Measurements from ENCODE around the gene BBS9. TPM values are rescaled to one million over a fixed set of nuclear protein-coding genes. Genes with fewer than 3 reads are reported as not detected.

Gene BBS9
- total and polyA plus RNA-seq, 2 experiments from 2014 or later: 10.2 to 15.0 TPM

DNA sequence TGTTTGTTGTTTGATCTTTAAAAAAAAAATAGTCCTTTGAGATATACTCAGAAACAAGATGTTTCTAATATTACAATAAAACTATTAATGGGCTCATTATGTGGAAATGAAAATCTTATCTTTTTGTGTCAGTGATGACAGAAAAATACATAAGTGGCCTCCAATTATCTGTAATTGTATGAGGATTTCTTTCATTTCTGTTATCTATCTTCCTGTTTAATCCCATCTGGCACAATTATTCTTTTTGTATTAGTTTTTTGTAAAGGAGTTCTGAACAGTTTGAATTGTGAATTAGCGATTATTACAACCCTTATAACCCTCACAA lies 270.8 kb downstream of the BBS9 start:
- Histone ChIP-seq H3K9me2 (ENCODE audit: insufficient read depth) (no peaks in the 10 kb centered on the region), H3K4me3 (no peak overlapping the region), H3K27me3 (replicated peaks; ENCODE audit: insufficient read depth) (no peaks in the 10 kb centered on the region), H3K9me3 (ENCODE audit: low read depth) (no peaks in the 10 kb centered on the region), H3F3A (ENCODE audit: insufficient read depth) (no peaks in the 10 kb centered on the region), H3K27ac (no peak overlapping the region), H2AFZ (no peak overlapping the region), H3K4me1 (ENCODE audit: insufficient read depth) (no peaks in the 10 kb centered on the region), H3K36me3 (ENCODE audit: low read depth) (no peaks in the 10 kb centered on the region), H4K20me1 (ENCODE audit: insufficient read depth) (no peaks in the 10 kb centered on the region), H3K9ac (no peak overlapping the region), H3K79me2 (ENCODE audit: insufficient read depth) (no peaks in the 10 kb centered on the region), H3K4me2 (ENCODE audit: unreplicated experiment) (no peak overlapping the region)
- 86 to 93% methylated on average over 1 of the region's 1 CpG for WGBS, 2 experiments (ENCODE audit: low coverage in 1 of 2, low lambda C conversion rate in 2 of 2, missing lambda C conversion rate in 2 of 2)
- in situ Hi-C loops (cut with MboI): no loop called here
- DNase-seq: no peak
- TF ChIP-seq EZH2 (IDR thresholded peaks at IDR 0.05; ENCODE audit: insufficient read depth, poor library complexity, severe bottlenecking) (no peak), EZH2phosphoT487 (IDR thresholded peaks at IDR 0.05; ENCODE audit: insufficient read depth, low read depth) (no peak)

DNA sequence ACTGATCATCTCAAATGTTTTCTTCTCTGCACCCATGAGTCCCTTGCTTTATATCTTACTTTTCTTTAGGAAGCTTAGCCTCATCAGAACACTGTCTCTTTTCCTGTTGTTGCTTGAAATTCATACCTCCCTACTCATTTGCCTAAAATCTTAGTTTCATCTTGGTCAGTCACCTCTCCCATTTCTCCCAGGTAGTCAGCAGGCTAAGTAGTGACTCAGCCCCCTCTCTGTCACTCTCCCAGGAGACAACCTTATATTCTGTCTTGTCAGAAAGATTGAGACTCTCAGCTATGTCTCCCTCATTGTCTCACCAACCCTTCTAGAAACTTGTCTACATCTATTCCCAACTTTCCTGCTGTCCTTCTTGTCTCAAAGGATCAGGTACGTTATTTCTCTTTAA lies 280.9 kb downstream of the BBS9 start:
- no peak for DNase-seq
- no peak overlapping the region for H3K27ac ChIP-seq
- H2AFZ ChIP-seq: no peak overlapping the region
- H3K4me1 ChIP-seq (ENCODE audit: insufficient read depth): no peaks in the 10 kb centered on the region
- no peaks in the 10 kb centered on the region for H3K9me2 ChIP-seq (ENCODE audit: insufficient read depth)
- no peaks in the 10 kb centered on the region for H3F3A ChIP-seq (ENCODE audit: insufficient read depth)
- no peaks in the 10 kb centered on the region for H3K79me2 ChIP-seq (ENCODE audit: insufficient read depth)
- H3K36me3 ChIP-seq (ENCODE audit: low read depth): no peaks in the 10 kb centered on the region
- TF ChIP-seq EZH2phosphoT487 (IDR thresholded peaks at IDR 0.05; ENCODE audit: insufficient read depth, low read depth) (no peak), EZH2 (IDR thresholded peaks at IDR 0.05; ENCODE audit: insufficient read depth, poor library complexity, severe bottlenecking) (no peak)
- no peaks in the 10 kb centered on the region for H3K9me3 ChIP-seq (ENCODE audit: low read depth)
- H4K20me1 ChIP-seq (ENCODE audit: insufficient read depth): no peaks in the 10 kb centered on the region
- no peak overlapping the region for H3K4me2 ChIP-seq (ENCODE audit: unreplicated experiment)
- 45 to 68% methylated on average over 1 of the region's 1 CpG for WGBS, 2 experiments (ENCODE audit: low coverage in 1 of 2, low lambda C conversion rate in 2 of 2, missing lambda C conversion rate in 2 of 2)
- no peaks in the 10 kb centered on the region for H3K27me3 ChIP-seq (replicated peaks; ENCODE audit: insufficient read depth)
- in situ Hi-C loops (cut with MboI): no loop called here
- no peak overlapping the region for H3K9ac ChIP-seq
- no peak overlapping the region for H3K4me3 ChIP-seq

DNA sequence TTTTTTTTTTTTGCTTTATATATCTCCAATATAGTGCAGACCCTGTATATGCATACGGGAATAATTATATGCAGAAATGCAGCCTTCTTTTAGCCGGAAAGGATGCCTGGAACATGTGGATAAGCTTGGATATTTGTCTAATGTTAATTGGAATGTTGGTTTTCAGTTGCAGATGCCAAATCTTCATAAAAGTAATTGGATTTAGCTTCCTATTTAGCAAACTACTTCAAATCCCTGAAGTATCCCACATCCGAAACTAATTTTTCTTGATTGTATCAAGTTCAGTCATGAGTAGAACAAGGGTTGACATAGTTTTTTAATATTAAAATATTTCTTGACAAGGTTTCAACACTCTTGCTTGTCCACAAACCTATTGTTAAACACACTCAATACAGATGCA lies 281.7 kb downstream of the BBS9 start:
- H3K27me3 ChIP-seq (replicated peaks; ENCODE audit: insufficient read depth): no peaks in the 10 kb centered on the region
- DNase-seq: no peak
- in situ Hi-C loops (cut with MboI): no loop called here
- H3K9me3 ChIP-seq (ENCODE audit: low read depth): no peaks in the 10 kb centered on the region
- H3K4me3 ChIP-seq: no peak overlapping the region
- H4K20me1 ChIP-seq (ENCODE audit: insufficient read depth): no peaks in the 10 kb centered on the region
- H3K9me2 ChIP-seq (ENCODE audit: insufficient read depth): no peaks in the 10 kb centered on the region
- no peak overlapping the region for H3K27ac ChIP-seq
- H3K36me3 ChIP-seq (ENCODE audit: low read depth): no peaks in the 10 kb centered on the region
- no peak overlapping the region for H2AFZ ChIP-seq
- no peak for TF ChIP-seq EZH2 (IDR thresholded peaks at IDR 0.05; ENCODE audit: insufficient read depth, poor library complexity, severe bottlenecking)
- TF ChIP-seq EZH2phosphoT487 (IDR thresholded peaks at IDR 0.05; ENCODE audit: insufficient read depth, low read depth): no peak
- no peak overlapping the region for H3K9ac ChIP-seq
- no peaks in the 10 kb centered on the region for H3K4me1 ChIP-seq (ENCODE audit: insufficient read depth)
- no peaks in the 10 kb centered on the region for H3F3A ChIP-seq (ENCODE audit: insufficient read depth)
- 59 to 63% methylated on average over 3 of the region's 3 CpGs for WGBS, 2 experiments (ENCODE audit: low coverage in 1 of 2, low lambda C conversion rate in 2 of 2, missing lambda C conversion rate in 2 of 2)
- no peak overlapping the region for H3K4me2 ChIP-seq (ENCODE audit: unreplicated experiment)
- no peaks in the 10 kb centered on the region for H3K79me2 ChIP-seq (ENCODE audit: insufficient read depth)

DNA sequence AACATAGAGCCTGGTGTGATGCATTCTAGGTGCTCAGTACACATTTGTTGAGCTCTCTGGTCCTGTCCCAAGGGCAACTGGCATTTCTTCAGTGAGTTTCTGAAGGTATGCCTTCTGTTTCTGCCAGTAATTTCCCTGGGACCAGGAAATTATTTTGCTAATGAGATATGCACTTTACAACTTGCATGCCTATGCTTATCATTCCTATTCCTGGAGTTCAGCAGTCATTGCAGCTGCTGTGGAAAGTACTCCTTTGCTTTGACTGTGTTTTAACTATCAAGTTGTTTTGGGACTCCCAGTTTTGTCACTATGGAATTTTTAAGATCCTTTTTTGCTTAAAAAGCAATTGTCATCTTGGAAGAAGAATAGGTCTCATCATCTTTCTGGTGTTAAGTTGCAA lies 283.0 kb downstream of the BBS9 start:
- Histone ChIP-seq H3K4me2 (ENCODE audit: unreplicated experiment) (no peak overlapping the region), H3F3A (ENCODE audit: insufficient read depth) (no peaks in the 10 kb centered on the region), H3K27me3 (replicated peaks; ENCODE audit: insufficient read depth) (no peaks in the 10 kb centered on the region), H3K9ac (no peak overlapping the region), H3K36me3 (ENCODE audit: low read depth) (no peaks in the 10 kb centered on the region), H3K4me1 (ENCODE audit: insufficient read depth) (no peaks in the 10 kb centered on the region), H3K9me3 (ENCODE audit: low read depth) (no peaks in the 10 kb centered on the region), H2AFZ (no peak overlapping the region), H3K9me2 (ENCODE audit: insufficient read depth) (no peaks in the 10 kb centered on the region), H4K20me1 (ENCODE audit: insufficient read depth) (no peaks in the 10 kb centered on the region), H3K4me3 (no peak overlapping the region), H3K27ac (no peak overlapping the region), H3K79me2 (ENCODE audit: insufficient read depth) (no peaks in the 10 kb centered on the region)
- no peak for TF ChIP-seq EZH2phosphoT487 (IDR thresholded peaks at IDR 0.05; ENCODE audit: insufficient read depth, low read depth)
- TF ChIP-seq EZH2 (IDR thresholded peaks at IDR 0.05; ENCODE audit: insufficient read depth, poor library complexity, severe bottlenecking): no peak
- in situ Hi-C loops (cut with MboI): no loop called here
- no peak for DNase-seq

DNA sequence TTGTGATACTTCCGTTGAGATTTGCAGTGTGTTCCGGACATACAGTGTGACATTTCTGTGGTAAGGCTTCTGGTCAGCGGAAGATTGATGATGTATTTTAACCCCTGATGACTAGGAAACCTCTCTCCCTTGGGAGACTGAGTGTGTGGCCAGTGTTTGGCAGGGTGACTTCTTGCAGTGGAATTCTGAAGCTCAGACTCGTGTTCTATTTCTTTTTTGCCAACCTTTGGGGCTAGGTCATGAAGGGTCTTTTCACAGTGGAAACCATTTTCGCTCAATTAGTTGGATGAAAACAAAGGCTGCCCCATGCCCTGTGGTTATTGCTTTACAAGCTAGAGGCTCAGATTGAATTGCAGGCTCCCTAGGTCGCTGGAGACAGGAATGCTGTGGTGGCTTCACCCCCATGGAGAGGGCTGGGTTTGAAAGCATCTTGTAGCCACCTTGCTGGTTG lies 288.9 kb downstream of the BBS9 start:
- no peak for TF ChIP-seq EZH2 (IDR thresholded peaks at IDR 0.05; ENCODE audit: insufficient read depth, poor library complexity, severe bottlenecking)
- TF ChIP-seq EZH2phosphoT487 (IDR thresholded peaks at IDR 0.05; ENCODE audit: insufficient read depth, low read depth): no peak
- no peaks in the 10 kb centered on the region for H4K20me1 ChIP-seq (ENCODE audit: insufficient read depth)
- H3K4me1 ChIP-seq (ENCODE audit: insufficient read depth): peaks cover 8% of the 10 kb centered on the region; the same call in 1 of the 2 replicates
- in situ Hi-C loops (cut with MboI): no loop called here
- no peak overlapping the region for H3K27ac ChIP-seq
- WGBS, 2 experiments (ENCODE audit: low coverage in 1 of 2, low lambda C conversion rate in 2 of 2, missing lambda C conversion rate in 2 of 2): 76 to 77% methylated on average over 6 of the region's 6 CpGs
- no peaks in the 10 kb centered on the region for H3K27me3 ChIP-seq (replicated peaks; ENCODE audit: insufficient read depth)
- H3K9me2 ChIP-seq (ENCODE audit: insufficient read depth): no peaks in the 10 kb centered on the region
- H3K4me2 ChIP-seq (ENCODE audit: unreplicated experiment): no peak overlapping the region
- H3K79me2 ChIP-seq (ENCODE audit: insufficient read depth): no peaks in the 10 kb centered on the region
- no peaks in the 10 kb centered on the region for H3K9me3 ChIP-seq (ENCODE audit: low read depth)
- no peaks in the 10 kb centered on the region for H3F3A ChIP-seq (ENCODE audit: insufficient read depth)
- H3K9ac ChIP-seq: no peak overlapping the region
- DNase-seq: peak; percentile 43
- no peak overlapping the region for H2AFZ ChIP-seq
- no peak overlapping the region for H3K4me3 ChIP-seq
- H3K36me3 ChIP-seq (ENCODE audit: low read depth): no peaks in the 10 kb centered on the region

All from GM23248 (cell line).